Activated CD8-positive, alpha-beta T cell treated with anti-CD3 and anti-CD28 coated beads for 36 hours (primary cell): ENCODE results near the gene ELOB. TPM values are rescaled to one million over a fixed set of nuclear protein-coding genes. Genes with fewer than 3 reads are reported as not detected.

Experiments used
- ATAC-seq: fragments of 200-7000 bp; cut with Tn5 transposase; one replicate; pipeline ENCODE4 v1.10.0; 2021; ENCODE audit warnings: mild to moderate bottlenecking, moderate library complexity
- CTCF ChIA-PET: fragments of 350-600 bp; sonication (Branson Sonifier 250); formaldehyde crosslinking; loops from one replicate; lab custom pipeline; 2021; ENCODE audit warnings: antibody characterized with exemption; lab: Charles Lee
- POLR2A ChIA-PET: fragments of 350-600 bp; sonication (Branson Sonifier 250); formaldehyde crosslinking; loops from one replicate; lab custom pipeline; 2021; ENCODE audit warnings: antibody characterized with exemption; lab: Charles Lee
- DNase-seq: peaks from one replicate; pipeline ENCODE4 v3.0.0-alpha.2; 2020
- H3K27ac Mint-ChIP-seq: one replicate; pipeline ENCODE4 v1.8.0; 2021; ENCODE audit warnings: mild to moderate bottlenecking, mixed read lengths
- H3K27me3 Mint-ChIP-seq: one replicate; pipeline ENCODE4 v1.8.0; 2021; ENCODE audit warnings: mixed read lengths
- H3K36me3 Mint-ChIP-seq: one replicate; pipeline ENCODE4 v1.8.0; 2021; ENCODE audit warnings: low read depth, mixed read lengths
- H3K4me1 Mint-ChIP-seq: one replicate; pipeline ENCODE4 v1.8.0; 2021; ENCODE audit warnings: low read depth, mixed read lengths
- H3K4me3 Mint-ChIP-seq: one replicate; pipeline ENCODE4 v1.8.0; 2021; ENCODE audit warnings: mild to moderate bottlenecking, moderate library complexity, mixed read lengths
- H3K9me3 Mint-ChIP-seq: one replicate; pipeline ENCODE4 v1.8.0; 2021; ENCODE audit warnings: mixed read lengths
- CTCF ChIP-seq: fragments of 200-600 bp; IDR thresholded peaks from one replicate; pipeline ENCODE4 v1.8.0; 2022; ENCODE audit warnings: antibody characterized with exemption, mild to moderate bottlenecking
- intact Hi-C: fragments of 100-400 bp; cut with micrococcal nuclease; formaldehyde crosslinking; loops from one replicate; pipeline ENCODE4 v1.10.0; 2022
- total RNA-seq, 2 experiments: library from RNA; stranded (reverse); gene quantifications; one replicate each; pipeline ENCODE4 v1.2.3, GENCODE V29; 2021

ELOB gene
- total RNA-seq, 2 experiments from 2014 or later, result 174 to 178 TPM

DNA sequence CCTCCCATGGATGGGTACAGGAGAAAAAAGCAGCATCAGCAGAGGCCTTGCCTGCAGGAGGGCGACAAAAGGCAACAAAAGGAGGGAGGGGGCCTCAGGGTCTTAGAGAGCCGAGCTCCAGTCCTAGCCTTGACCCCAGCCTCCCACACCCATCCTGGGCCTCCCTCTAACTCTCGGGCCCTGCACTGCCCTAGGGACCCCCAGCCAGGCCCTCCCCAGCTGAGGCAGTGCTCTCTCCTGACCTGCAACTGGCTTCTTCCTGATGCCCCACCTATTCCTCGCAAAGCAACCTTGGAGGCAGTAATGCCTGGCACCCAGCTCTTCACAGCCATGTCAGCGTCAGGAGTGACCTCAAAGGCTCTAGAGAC, 39.9 kb downstream of the ELOB start:
- no peak for DNase-seq
- Mint-ChIP-seq H3K27me3 (no peaks in the 10 kb centered on the region), H3K4me1 (no peaks in the 10 kb centered on the region), H3K4me3 (no peak overlapping the region), H3K9me3 (no peaks in the 10 kb centered on the region), H3K36me3 (no peaks in the 10 kb centered on the region), H3K27ac (no peak overlapping the region)
- ATAC-seq, result no peak
- intact Hi-C loops, result no loop called here
- CTCF ChIA-PET, result no interaction called here
- no peak for TF ChIP-seq CTCF
- POLR2A ChIA-PET, result no interaction called here

GRCh38 chr16:2736476-2737237, 40.4 kb downstream of the ELOB start:
- no peaks in the 10 kb centered on the region for H3K27me3 Mint-ChIP-seq
- ChIA-PET CTCF (no interaction called here), POLR2A (no interaction called here)
- intact Hi-C loops, result no loop called here
- ATAC-seq (no peak), DNase-seq (no peak)
- H3K27ac Mint-ChIP-seq, result no peak overlapping the region
- no peak overlapping the region for H3K4me3 Mint-ChIP-seq
- no peaks in the 10 kb centered on the region for H3K4me1 Mint-ChIP-seq
- no peaks in the 10 kb centered on the region for H3K36me3 Mint-ChIP-seq
- no peaks in the 10 kb centered on the region for H3K9me3 Mint-ChIP-seq
- TF ChIP-seq CTCF, result no peak

DNA sequence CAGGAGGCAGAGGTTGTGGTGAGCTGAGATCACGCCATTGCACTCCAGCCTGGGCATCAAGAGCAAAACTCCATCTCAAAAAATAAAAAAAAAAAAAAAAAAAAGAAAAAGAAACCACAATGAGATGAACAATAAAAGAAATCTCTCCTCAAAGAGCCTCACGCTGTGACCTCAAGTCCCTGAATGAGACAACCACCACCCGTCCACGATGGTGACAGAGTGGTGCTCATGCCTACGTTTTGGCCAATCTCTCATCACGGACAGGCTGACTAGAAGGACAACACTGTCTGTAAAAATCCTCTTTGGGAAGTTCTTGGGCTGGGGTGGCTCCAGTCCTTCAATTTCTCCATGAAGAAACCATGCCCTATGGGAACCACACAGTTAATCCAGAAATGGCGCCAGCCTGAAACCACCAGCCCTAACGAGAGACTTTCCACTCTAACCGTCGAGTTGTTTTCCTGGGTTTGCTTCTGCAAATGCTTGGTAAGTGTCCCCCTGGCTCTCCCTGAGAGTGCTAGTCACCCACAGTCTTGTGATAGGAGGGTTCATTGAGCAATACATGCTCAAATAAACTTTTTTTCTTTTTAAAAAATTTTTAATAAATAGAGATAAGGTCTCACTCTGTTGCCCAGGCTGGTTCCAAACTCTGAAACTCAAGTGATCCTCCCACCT, 42.1 kb downstream of the ELOB start:
- no peak for ATAC-seq
- POLR2A ChIA-PET, result no interaction called here
- H3K9me3 Mint-ChIP-seq, result no peaks in the 10 kb centered on the region
- H3K36me3 Mint-ChIP-seq, result no peaks in the 10 kb centered on the region
- CTCF ChIA-PET, result no interaction called here
- no peak overlapping the region for H3K4me3 Mint-ChIP-seq
- no peak for DNase-seq
- H3K27ac Mint-ChIP-seq, result no peak overlapping the region
- intact Hi-C loops, result no loop called here
- H3K4me1 Mint-ChIP-seq, result no peaks in the 10 kb centered on the region
- no peak for TF ChIP-seq CTCF
- no peaks in the 10 kb centered on the region for H3K27me3 Mint-ChIP-seq

DNA sequence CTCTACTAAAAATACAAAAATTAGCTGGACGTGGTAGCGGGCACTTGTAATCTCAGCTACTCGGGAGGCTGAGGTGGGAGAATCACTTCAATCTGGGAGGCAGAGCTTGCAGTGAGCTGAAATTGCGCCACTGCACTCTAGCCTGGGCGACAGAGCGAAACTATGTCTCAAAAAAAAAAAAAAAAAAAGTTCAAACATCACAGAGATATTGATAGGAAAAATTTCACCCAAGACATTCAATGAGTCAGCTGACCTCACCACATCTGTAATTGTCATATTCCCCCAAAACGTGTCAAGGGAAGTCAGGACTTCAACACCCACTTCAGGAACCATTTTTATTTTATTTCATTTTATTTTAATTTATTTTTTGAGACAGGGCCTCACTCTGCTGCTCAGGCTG, 49.0 kb downstream of the ELOB start:
- peaks cover 3% of the 10 kb centered on the region for H3K4me1 Mint-ChIP-seq
- ATAC-seq (peak; percentile 61), DNase-seq (no peak)
- no peaks in the 10 kb centered on the region for H3K9me3 Mint-ChIP-seq
- peaks cover 3% of the 10 kb centered on the region for H3K27me3 Mint-ChIP-seq
- no peak overlapping the region for H3K4me3 Mint-ChIP-seq
- ChIA-PET CTCF (no interaction called here), POLR2A (interaction anchor here (0.6 to 1.9 kb wide), 2 partner anchors 31 to 403 kb away, joined by 3 to 5 read pairs; no protein-coding TSS in a partner anchor)
- intact Hi-C loops, result no loop called here
- H3K36me3 Mint-ChIP-seq, result no peaks in the 10 kb centered on the region
- no peak overlapping the region for H3K27ac Mint-ChIP-seq
- TF ChIP-seq CTCF, result no peak

GRCh38 chr16:2726923-2727322, 50.2 kb downstream of the ELOB start:
- ATAC-seq, result no peak
- Mint-ChIP-seq H3K27ac (no peak overlapping the region), H3K4me1 (peaks cover 3% of the 10 kb centered on the region), H3K4me3 (no peak overlapping the region), H3K9me3 (no peaks in the 10 kb centered on the region), H3K36me3 (no peaks in the 10 kb centered on the region), H3K27me3 (peaks cover 3% of the 10 kb centered on the region)
- POLR2A ChIA-PET, result interaction anchor here (1.9 kb wide), 1 partner anchor 32 kb away, joined by 5 read pairs; no protein-coding TSS in a partner anchor
- TF ChIP-seq CTCF, result no peak
- CTCF ChIA-PET, result no interaction called here
- intact Hi-C loops, result no loop called here
- DNase-seq, result no peak
